PC-3 (cell line): ENCODE measurements around the gene ST6GAL1.

ENCODE experiments used
- EZH2 ChIP-seq: fragments of 300-600 bp; sonication (generic); IDR thresholded peaks from one replicate; pipeline ENCODE4 v1.6.1; 2017; ENCODE audit warnings: antibody characterized with exemption, mild to moderate bottlenecking, low read length; ENCODE audit not compliant: unreplicated experiment
- EZH2phosphoT487 ChIP-seq: fragments of 300-600 bp; sonication (generic); IDR thresholded peaks from 2 replicates; pipeline ENCODE4 v1.6.1; 2018; ENCODE audit warnings: mild to moderate bottlenecking, antibody characterized with exemption, low read length, borderline replicate concordance
- TF ChIP-seq, protein P1 (sequence below): fragments of 300-600 bp; sonication (generic); conservative IDR thresholded peaks from 2 replicates; pipeline ENCODE4 v1.5.1; 2017; ENCODE audit warnings: antibody characterized with exemption, low read depth, mild to moderate bottlenecking, low read length

- TF ChIP-seq, protein P1, sequence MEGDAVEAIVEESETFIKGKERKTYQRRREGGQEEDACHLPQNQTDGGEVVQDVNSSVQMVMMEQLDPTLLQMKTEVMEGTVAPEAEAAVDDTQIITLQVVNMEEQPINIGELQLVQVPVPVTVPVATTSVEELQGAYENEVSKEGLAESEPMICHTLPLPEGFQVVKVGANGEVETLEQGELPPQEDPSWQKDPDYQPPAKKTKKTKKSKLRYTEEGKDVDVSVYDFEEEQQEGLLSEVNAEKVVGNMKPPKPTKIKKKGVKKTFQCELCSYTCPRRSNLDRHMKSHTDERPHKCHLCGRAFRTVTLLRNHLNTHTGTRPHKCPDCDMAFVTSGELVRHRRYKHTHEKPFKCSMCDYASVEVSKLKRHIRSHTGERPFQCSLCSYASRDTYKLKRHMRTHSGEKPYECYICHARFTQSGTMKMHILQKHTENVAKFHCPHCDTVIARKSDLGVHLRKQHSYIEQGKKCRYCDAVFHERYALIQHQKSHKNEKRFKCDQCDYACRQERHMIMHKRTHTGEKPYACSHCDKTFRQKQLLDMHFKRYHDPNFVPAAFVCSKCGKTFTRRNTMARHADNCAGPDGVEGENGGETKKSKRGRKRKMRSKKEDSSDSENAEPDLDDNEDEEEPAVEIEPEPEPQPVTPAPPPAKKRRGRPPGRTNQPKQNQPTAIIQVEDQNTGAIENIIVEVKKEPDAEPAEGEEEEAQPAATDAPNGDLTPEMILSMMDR: no peak
- TF ChIP-seq EZH2phosphoT487 (no peak), EZH2 (no peak)
Measured at GRCh38 chr3:186996356-186996755, 66.0 kb downstream of the ST6GAL1 start.
